GM19467 (cell line): ENCODE results near the gene ENO2.

Experiments
- ATAC-seq: cut with Tn5 transposase; IDR thresholded peaks from one replicate; pipeline ENCODE4 v1.9.1; 2021; ENCODE audit warnings: mild to moderate bottlenecking, moderate library complexity; ENCODE audit not compliant: unreplicated experiment

The ENO2 gene

GRCh38 chr12:6946920-6947374 lies 32.6 kb downstream of the ENO2 start:
- ATAC-seq = no peak

- ATAC-seq = no peak
Measured at GRCh38 chr12:6947615-6948014, 33.2 kb downstream of the ENO2 start.

DNA sequence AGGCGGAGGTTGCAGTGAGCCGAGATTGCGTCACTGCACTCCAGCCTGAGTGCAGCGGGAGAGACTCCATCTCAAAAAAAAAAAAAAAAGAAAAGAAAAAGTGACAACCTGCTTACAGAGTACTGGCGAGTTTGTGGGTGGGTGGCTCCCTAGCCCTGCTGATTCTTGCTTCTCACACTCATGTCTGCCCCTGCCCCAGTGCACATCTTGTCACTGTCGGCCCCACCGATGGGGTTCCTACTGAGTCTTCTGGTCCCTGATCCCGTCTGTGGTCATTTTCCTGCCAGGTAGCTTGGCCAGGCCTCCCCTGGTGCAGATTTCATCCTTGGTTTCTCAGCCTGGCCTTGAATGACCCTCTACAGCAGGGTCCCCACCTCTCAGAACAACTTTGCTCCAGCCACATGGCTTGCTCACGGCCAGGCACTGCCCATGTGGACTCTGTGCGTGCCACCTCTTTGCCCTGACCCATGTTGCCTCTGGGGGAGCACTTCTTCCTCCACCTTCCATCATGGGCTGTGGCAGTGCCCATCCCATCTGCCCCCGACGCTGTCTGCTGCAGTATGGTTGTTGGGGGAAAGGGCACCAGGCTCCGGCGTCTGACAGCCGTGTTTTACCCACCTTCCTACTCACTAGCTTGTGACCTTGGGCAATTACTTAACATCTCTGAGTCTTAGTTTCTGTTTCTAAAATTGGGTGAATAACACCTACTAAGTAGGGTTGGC lies 34.7 kb downstream of the ENO2 start:
- ATAC-seq = no peak

DNA sequence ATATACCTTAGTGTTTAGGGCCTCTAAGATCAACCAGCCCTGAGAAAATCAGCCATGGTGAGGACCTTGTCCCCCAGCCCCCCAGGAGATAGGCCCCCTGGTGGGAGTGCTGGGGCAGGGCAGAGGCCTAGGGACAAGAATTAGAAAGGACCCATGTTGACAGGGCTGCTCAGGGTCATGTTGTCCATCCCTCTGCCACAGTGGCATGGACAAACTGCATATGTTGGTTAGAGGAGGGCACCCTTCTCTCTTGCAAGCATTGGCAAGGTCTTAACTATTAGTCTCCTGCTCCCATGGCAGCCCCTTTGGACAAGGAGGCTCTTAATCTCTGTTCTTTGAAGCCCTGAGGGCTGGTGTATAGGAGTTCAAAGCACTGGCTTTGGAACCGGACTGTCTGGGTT lies 36.0 kb downstream of the ENO2 start:
- no peak for ATAC-seq

DNA sequence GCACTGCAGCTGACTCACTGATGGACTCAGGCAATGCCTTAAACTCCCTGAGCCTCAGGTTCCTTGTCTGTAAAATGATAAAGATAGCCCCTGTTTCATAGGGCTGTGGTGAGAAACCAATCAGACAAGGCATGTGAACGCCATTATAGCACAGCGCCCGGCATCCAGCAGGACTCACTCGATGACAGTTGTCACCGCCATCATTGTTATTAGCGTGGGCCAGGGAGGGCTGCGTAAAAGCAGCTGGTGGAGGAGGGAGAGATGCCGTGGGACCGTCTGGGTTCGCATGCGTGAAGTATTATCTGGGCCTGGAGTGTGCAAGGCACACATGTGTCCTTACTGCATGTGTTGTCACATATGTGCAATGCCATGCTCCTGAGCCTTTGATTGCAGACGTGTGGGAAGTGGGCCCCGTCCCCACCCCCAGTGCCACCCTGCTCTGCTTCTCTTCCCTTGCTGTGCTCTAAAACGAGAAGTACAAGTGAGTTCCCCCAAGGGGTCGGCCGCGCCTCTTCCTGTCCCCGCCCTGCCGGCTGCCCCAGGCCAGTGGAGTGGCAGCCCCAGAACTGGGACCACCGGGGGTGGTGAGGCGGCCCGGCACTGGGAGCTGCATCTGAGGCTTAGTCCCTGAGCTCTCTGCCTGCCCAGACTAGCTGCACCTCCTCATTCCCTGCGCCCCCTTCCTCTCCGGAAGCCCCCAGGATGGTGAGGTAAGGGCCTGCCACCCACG lies 36.6 kb downstream of the ENO2 start, which contains the start of gene PTPN6:
TSS of gene PTPN6 (plus strand) at position 546 of the 730 bp plus-strand sequence. CDS start at position 703, 157 bp downstream.
- ATAC-seq = no peak

GRCh38 chr12:6951551-6952120 lies 37.3 kb downstream of the ENO2 start:
- no peak for ATAC-seq

- no peak for ATAC-seq
Measured at GRCh38 chr12:6952121-6952862, 37.9 kb downstream of the ENO2 start.

GRCh38 chr12:6952863-6953441 lies 38.6 kb downstream of the ENO2 start:
- no peak for ATAC-seq

DNA sequence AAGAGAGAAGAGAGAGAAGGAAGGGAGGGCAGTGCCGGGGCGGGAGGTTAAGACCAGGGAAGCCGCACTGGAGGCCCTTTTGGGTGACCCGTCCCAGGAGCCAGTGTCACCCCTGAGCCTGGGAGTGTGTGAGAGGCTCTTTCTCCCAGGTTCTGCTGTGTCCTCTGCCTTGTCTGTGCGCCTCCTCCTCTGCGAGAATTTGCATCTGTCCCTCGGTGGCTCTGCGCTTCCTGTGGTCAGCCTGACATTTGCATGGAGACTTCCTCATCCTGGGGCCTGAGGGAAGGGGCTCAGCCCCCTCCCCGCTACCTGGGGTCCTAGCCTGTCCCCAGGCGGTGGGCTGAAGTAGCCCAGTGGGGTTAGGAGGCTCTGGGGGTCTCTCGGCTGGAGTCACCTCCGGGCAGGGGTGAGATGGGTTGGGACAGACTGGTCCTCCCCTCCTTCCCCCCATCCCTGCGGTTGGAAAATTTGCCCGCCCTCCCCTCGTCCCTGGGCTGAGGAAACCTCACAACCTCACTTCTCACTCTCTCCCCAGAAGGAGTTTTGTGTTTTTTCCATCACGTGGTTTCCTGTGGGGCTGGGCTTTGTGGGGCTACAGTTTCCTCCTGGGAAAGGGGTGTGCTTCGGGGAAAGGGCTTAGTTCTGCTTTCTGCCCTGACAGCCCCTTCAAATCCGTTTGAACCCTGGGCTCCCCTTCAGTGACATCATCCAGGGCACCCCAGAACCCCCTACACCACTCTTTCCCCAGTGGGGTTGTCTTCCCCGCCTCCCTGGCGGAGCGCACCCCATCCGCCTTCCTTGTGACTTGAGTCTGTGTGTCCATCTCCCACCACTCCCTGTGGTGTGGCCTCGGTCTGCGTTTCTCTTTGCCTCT lies 39.3 kb downstream of the ENO2 start:
- peak; percentile 38 for ATAC-seq

DNA sequence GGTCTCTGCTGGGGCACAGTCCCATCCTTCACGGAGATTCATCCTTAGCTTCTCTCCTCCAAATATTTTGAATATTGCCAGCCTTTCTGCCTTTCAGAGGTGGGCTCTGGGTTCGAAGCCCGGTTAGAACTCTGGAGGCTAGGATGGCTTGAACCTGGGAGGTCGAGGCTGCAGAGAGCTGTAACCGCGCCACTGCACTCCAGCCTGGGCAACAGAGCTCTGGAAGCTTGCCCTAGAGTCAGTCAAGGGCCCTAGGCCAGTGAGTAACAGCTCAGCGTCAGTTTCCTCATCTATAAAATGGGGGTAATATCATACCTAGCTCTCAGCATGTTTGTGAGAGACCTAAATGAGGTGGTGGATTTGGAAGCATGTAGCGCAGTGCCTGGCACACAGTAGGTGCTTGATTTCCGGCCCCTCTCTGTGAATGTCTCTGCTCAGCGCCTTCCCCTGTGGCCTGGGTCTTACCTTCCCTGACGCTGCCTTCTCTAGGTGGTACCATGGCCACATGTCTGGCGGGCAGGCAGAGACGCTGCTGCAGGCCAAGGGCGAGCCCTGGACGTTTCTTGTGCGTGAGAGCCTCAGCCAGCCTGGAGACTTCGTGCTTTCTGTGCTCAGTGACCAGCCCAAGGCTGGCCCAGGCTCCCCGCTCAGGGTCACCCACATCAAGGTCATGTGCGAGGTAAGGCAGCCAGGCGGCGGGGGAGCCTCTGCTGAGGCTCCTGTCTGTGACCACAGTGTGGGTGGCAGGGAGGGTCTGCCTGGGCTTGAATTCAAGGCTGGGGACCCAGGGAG lies 40.1 kb downstream of the ENO2 start:
- ATAC-seq = no peak

- no peak for ATAC-seq
Measured at GRCh38 chr12:6955108-6956020, 41.0 kb downstream of the ENO2 start.

GRCh38 chr12:6956021-6956727 lies 41.8 kb downstream of the ENO2 start:
- ATAC-seq = no peak

DNA sequence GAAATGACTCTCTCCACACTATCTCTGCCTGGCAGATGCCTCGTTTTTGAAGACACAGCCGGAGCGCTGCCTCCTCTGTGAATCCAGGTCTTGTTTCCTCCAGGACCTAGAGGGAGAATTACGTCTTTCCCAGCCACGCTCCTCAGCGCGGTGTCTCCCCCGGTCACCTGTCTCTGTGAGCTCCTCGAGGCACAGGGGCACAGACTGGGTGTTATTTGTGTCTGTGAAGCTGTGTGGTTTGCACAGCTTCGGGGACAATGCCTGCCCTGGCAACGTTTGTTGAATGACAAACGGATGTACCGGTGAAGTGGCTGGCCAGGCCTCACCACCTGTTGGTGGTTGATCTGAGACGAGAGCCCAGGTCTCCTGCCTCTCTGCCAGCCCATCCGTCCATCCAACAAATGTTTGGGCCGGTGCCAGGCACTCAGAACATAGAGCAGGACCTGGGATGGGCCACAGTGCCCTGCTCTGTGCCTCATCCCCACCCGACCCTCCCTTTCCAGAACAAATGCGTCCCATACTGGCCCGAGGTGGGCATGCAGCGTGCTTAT lies 42.8 kb downstream of the ENO2 start:
- no peak for ATAC-seq

DNA sequence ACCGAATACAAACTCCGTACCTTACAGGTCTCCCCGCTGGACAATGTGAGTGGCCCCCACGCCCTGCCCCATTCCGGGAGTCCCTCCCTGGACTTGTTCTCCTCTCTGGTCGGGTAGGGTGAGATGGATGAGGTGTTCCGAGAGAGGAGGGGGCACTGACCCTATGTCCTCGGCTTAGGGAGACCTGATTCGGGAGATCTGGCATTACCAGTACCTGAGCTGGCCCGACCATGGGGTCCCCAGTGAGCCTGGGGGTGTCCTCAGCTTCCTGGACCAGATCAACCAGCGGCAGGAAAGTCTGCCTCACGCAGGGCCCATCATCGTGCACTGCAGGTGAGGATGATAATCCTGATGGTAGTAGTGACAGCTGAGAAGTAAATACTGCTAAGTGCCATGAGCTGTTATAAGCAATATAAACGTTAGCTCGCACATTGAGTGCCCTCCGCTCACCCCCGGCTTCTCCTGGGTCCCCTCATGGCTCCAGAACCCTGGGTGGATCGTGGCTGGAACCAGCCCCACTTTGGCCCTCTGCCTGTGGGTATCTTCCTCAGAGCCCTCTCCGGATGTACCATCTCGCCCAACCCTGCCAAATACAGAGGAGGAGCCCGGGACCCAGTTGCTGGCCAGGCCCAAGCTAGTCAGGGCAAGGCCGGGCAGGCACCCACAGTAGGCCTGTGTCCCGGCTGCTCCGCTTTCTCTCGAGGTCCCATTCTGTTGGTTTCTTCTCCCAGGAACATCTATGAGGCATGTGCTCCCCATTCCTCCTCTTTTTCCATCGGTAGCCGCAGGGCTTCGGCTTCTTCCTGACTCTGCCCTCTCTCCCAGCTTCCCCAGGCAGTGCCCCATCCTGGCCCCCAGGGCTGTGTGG lies 43.6 kb downstream of the ENO2 start:
- no peak for ATAC-seq

DNA sequence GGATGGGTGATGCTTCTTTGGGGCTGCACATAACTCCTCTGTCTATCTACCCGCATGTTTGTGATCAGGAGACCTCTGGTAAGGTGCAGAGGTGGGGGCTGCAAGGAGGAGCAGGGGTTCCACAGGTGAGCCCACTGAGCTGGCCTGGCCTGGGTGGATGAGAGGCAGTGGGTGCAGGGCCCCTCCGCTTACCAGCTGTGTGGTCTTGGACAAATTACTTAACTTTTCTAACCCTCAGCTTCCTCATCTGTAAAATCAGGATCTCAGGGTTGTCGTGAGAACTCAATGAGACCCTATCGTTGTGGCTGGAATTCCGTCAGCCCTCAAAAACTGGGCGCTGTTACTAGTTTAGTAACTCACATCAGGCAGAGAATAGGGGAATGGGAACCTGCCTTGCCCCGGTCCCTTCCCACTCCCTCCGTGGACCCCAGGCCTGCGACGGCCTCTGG lies 44.3 kb downstream of the ENO2 start:
- ATAC-seq = no peak
